ENCODE measurements around the gene TP73.

DNA sequence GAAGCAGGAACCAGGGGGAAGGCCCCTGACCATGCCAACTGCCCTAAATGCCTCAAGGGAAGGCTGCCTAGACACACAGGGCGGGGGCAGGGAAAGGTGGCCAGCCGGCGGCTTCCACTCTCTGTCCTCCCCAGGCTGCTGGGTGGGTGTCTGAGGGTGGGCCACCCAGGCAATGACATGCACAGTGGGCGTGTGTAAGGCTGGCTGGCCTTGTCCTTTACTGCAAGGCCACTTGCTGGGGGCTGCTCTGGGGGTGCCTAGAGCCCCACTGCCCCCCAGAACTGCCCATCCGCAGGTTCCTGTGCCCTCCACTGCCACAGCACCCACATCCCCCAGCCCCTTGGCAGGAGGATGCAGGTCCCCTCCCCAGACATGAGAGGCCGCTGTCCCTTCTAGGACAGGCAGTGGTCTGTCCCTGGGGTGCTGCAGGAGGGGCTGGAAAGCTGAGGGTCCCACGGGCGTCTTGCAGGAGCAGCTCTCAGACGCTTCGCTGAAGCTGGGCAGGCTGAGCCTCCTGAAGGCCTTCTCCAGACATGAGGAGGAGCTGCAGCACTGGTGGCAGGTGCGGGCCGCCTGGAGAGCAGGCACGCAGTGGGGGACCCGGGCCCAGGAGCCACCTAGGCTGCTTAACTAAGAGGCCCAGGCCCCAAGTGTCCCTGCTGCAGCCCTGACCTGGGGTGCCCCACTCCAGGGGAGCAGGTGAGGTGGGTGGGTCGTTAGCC, 110.0 kb downstream of the TP73 start:
- TF ChIP-seq, protein P1, sequence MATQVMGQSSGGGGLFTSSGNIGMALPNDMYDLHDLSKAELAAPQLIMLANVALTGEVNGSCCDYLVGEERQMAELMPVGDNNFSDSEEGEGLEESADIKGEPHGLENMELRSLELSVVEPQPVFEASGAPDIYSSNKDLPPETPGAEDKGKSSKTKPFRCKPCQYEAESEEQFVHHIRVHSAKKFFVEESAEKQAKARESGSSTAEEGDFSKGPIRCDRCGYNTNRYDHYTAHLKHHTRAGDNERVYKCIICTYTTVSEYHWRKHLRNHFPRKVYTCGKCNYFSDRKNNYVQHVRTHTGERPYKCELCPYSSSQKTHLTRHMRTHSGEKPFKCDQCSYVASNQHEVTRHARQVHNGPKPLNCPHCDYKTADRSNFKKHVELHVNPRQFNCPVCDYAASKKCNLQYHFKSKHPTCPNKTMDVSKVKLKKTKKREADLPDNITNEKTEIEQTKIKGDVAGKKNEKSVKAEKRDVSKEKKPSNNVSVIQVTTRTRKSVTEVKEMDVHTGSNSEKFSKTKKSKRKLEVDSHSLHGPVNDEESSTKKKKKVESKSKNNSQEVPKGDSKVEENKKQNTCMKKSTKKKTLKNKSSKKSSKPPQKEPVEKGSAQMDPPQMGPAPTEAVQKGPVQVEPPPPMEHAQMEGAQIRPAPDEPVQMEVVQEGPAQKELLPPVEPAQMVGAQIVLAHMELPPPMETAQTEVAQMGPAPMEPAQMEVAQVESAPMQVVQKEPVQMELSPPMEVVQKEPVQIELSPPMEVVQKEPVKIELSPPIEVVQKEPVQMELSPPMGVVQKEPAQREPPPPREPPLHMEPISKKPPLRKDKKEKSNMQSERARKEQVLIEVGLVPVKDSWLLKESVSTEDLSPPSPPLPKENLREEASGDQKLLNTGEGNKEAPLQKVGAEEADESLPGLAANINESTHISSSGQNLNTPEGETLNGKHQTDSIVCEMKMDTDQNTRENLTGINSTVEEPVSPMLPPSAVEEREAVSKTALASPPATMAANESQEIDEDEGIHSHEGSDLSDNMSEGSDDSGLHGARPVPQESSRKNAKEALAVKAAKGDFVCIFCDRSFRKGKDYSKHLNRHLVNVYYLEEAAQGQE (IDR thresholded peaks at IDR 0.05; ENCODE audit: insufficient read depth in 1 of 2, low read depth in 2 of 2, low read length in 2 of 2), result no peak
- no peak for TF ChIP-seq POLR2AphosphoS5 (IDR thresholded peaks at IDR 0.05; ENCODE audit: low read depth, low read length)
- TF ChIP-seq TAF1 (IDR thresholded peaks at IDR 0.05; ENCODE audit: borderline replicate concordance, insufficient read depth, low read length), result no peak
- TF ChIP-seq SIN3A (IDR thresholded peaks at IDR 0.05; ENCODE audit: borderline replicate concordance, insufficient read depth, low read length), result no peak
- TF ChIP-seq FOXP2 (optimal IDR thresholded peaks at IDR 0.05; ENCODE audit: borderline replicate concordance, extremely low read depth, extremely low read length, insufficient read depth), result no peak
